ENCODE data around the gene GON4L.

DNA sequence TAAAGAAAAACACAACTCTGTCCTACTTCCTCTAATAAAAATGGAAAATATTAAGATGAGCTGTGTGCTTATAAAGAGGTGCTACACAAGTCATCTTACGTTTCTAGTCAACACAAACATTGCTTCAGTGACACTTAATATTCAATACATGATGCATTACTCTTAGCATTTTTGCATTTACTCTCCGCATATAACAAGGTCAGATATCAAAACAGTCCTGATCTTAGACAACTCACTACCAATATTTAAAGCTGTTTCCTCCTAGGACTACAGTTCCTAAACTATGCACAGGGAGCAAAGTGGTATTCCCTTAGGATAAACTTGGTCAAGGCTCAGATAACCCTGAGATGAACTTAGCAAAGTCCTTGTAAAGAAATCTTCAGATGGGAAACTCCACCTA lies 41.9 kb upstream of the GON4L start:
- TF ChIP-seq POLR2AphosphoS5 (IDR thresholded peaks at IDR 0.05; ENCODE audit: low read depth): no peak
- TF ChIP-seq JUNB (IDR thresholded peaks at IDR 0.05; ENCODE audit: unreplicated experiment): no peak
